OCI-LY3 (cell line): ENCODE results near the gene LUZP1.
A peak's percentile ranks its signal among the peaks of the same experiment; 100 is the strongest.

Source experiments
- H2AFZ ChIP-seq: fragments of 200-600, 300-600 bp; shearing (Covaris generic); 2 replicates; pipeline ENCODE4 v1.6.0; 2014; ENCODE audit warnings: antibody characterized with exemption, low read depth, low read length
- H3K27ac ChIP-seq: fragments of 200-600, 300-600 bp; sonication (generic); 2 replicates; pipeline ENCODE4 v1.5.1; 2014; ENCODE audit warnings: mild to moderate bottlenecking, low read length, moderate library complexity, mixed read lengths
- H3K27me3 ChIP-seq: fragments of 200-600, 300-600 bp; sonication (generic); 2 replicates; pipeline ENCODE4 v1.6.1; 2014; ENCODE audit warnings: low read depth, low read length, mixed read lengths
- H3K36me3 ChIP-seq: fragments of 200-600, 300-600 bp; sonication (generic); replicated peaks from 2 replicates; pipeline ENCODE3; 2014; ENCODE audit warnings: low read depth, low read length, mixed read lengths
- H3K4me1 ChIP-seq: fragments of 300-600, 200-600 bp; sonication (generic); 2 replicates; pipeline ENCODE4 v1.6.1; 2014; ENCODE audit warnings: low read length, mixed read lengths
- H3K4me2 ChIP-seq: fragments of 200-600, 300-600 bp; sonication (generic); 2 replicates; pipeline ENCODE4 v1.6.1; 2014; ENCODE audit warnings: low read length, mixed read lengths
- H3K4me3 ChIP-seq: fragments of 300-600, 200-600 bp; sonication (generic); 2 replicates; pipeline ENCODE4 v1.5.1; 2014; ENCODE audit warnings: antibody characterized with exemption, mild to moderate bottlenecking, low read length, moderate library complexity
- H3K79me2 ChIP-seq: fragments of 300-600, 200-600 bp; shearing (Covaris generic); 2 replicates; pipeline ENCODE4 v1.6.1; 2014; ENCODE audit warnings: mild to moderate bottlenecking, low read length, mixed read lengths
- H3K9ac ChIP-seq: fragments of 300-600, 200-600 bp; shearing (Covaris generic); 2 replicates; pipeline ENCODE4 v1.6.0; 2014; ENCODE audit warnings: mild to moderate bottlenecking, low read length, moderate library complexity
- H3K9me3 ChIP-seq: fragments of 200-600, 300-600 bp; shearing (Covaris generic); 2 replicates; pipeline ENCODE4 v1.6.1; 2014; ENCODE audit warnings: low read length, mixed read lengths; ENCODE audit not compliant: insufficient read depth
- H4K20me1 ChIP-seq: fragments of 200-600, 300-600 bp; sonication (generic); 2 replicates; pipeline ENCODE4 v1.6.1; 2016; ENCODE audit warnings: low read length, mixed read lengths; ENCODE audit not compliant: insufficient read depth
- CTCF ChIP-seq: fragments of 200-600, 300-600 bp; sonication (generic); IDR thresholded peaks from 2 replicates; pipeline ENCODE4 v1.5.1; 2014; ENCODE audit warnings: antibody characterized with exemption, low read length, low read depth
- EZH2phosphoT487 ChIP-seq: fragments of 200-600 bp; shearing (Covaris generic); IDR thresholded peaks from 2 replicates; pipeline ENCODE4 v1.6.1; 2018; ENCODE audit warnings: antibody characterized with exemption, mixed run types, low read depth

Gene LUZP1

GRCh38 chr1:23168445-23169194 is at the start of gene LUZP1:
TSS of gene LUZP1 (minus strand) at chr1:23168856.
- Histone ChIP-seq H3K9me3 (no peaks in the 10 kb centered on the region), H2AFZ (peak within 1 kb of the TSS; percentile 31; the same call in 1 of the 2 replicates), H3K27me3 (no peaks in the 10 kb centered on the region), H3K4me2 (peak within 1 kb of the TSS; percentile 91), H3K4me3 (peak within 1 kb of the TSS; percentile 86), H3K9ac (peak within 1 kb of the TSS; percentile 75), H3K27ac (no peak within 1 kb of the TSS), H3K4me1 (peaks cover 5% of the 10 kb centered on the region), H3K36me3 (no peaks in the 10 kb centered on the region), H4K20me1 (peaks cover 6% of the 10 kb centered on the region), H3K79me2 (peaks cover 10% of the 10 kb centered on the region)
- TF ChIP-seq CTCF: no peak
- no peak for TF ChIP-seq EZH2phosphoT487

DNA sequence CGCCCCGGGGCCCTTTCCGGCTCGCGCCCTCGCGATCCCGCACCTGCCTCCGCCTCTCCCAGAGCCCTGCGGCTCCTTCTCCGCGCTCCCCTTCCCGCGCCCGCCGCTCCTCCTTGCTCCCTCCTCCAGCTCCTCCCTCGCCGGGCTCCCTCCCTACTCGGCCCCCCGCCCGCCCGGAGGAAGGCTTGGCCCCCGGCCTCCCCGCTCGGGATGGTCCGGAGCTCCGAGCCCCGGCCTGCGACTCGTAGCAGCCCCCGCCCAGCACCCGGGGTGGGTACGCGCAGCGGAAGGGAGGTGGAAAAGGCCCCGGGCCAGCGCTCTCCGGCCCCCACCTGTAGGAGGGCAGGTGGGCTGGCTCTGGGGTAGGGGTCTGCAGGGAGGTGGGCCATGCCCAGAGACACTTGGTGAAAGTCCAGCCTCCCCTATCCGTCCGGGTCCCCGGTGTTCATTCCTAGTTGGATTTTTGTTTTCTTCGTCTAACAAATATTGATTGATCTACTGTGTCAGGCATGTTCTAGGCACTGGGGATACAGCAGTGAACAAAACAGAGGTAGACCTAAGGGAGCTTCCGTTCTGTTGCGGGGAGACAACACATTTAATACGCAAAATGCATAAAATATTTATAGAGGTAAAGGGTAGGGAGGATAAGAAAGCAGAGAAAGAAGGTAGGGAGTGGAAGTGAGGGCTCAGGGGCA is 48.9 kb upstream of the LUZP1 start, which contains the start of gene HTR1D:
TSS of gene HTR1D (minus strand) at position 82 of the 695 bp plus-strand sequence. CDS start 23,283 bp downstream, outside the sequence.
- Histone ChIP-seq H3K79me2 (no peaks in the 10 kb centered on the region), H4K20me1 (no peaks in the 10 kb centered on the region), H3K4me1 (no peaks in the 10 kb centered on the region), H3K27me3 (no peaks in the 10 kb centered on the region), H3K27ac (no peak within 1 kb of the TSS), H3K9ac (no peak within 1 kb of the TSS), H3K36me3 (no peaks in the 10 kb centered on the region), H3K9me3 (no peaks in the 10 kb centered on the region), H3K4me3 (no peak within 1 kb of the TSS), H3K4me2 (no peak within 1 kb of the TSS), H2AFZ (no peak within 1 kb of the TSS)
- TF ChIP-seq CTCF: no peak
- no peak for TF ChIP-seq EZH2phosphoT487

DNA sequence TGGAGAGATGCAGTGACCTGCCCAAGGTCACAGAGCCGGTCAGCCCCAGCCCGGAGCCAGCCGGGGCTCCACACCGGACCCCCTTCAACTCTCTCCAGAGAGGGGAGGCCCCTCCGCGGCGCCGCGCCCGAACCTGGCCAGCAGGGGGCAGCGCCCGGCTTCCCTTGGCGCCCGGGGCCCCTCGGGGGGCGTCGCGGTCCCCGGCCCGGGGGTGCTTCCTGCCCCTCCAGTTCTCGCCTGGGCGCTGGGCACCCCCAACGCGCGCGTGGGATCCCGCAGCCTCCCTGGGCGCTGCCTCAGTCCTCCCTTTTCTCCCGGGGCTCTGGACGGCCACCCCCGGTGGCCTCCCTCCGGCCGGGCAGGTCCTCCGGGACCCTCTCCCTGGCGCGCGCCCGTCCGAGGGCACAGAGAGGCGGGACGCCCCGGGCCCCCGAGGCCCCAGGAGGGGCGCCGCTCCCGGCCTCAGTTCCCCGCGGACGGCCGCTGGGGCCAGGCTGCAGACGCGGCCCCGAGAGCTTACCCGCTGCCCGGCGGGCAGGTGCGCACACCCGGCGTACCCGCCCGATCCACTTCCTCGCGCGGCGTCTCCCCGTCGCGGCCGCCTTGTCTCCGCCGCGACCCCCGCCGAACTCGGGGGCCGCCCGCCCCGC is 48.2 kb upstream of the LUZP1 start:
- TF ChIP-seq CTCF: peak; percentile 46
- no peak for TF ChIP-seq EZH2phosphoT487
- Histone ChIP-seq H3K27me3 (peaks cover 4% of the 10 kb centered on the region; the same call in 1 of the 2 replicates), H2AFZ (no peak overlapping the region), H3K36me3 (no peaks in the 10 kb centered on the region), H3K9me3 (no peaks in the 10 kb centered on the region), H3K79me2 (no peaks in the 10 kb centered on the region), H3K4me1 (no peaks in the 10 kb centered on the region), H3K4me3 (no peak overlapping the region), H3K4me2 (no peak overlapping the region), H3K9ac (no peak overlapping the region), H3K27ac (no peak overlapping the region), H4K20me1 (no peaks in the 10 kb centered on the region)
